ENCODE results near the gene TMEM255A. TPM values are rescaled to one million over a fixed set of nuclear protein-coding genes. Genes with fewer than 3 reads are reported as not detected.

TMEM255A gene
- total RNA-seq = 0.35 TPM in 1 of 2 replicates, not detected in the other

GRCh38 chrX:120310861-120311726 lies at the start of gene TMEM255A:
TSS of gene TMEM255A (minus strand) at chrX:120311461. CDS start at chrX:120311309, 152 bp downstream.

GRCh38 chrX:120250522-120251271 lies 60.6 kb downstream of the TMEM255A start, which contains the start of gene ZBTB33:
TSS of gene ZBTB33 (plus strand) at chrX:120250812. CDS start at chrX:120253416, 2,604 bp downstream.

Other genes with a start within 250 kb of the TMEM255A start
- gene RHOXF2B, start 233.8 kb downstream of the TMEM255A start, total RNA-seq = not detected in 2 replicates
- not detected in 2 replicates for gene RHOXF1, start 195.5 kb downstream of the TMEM255A start, total RNA-seq
- gene RHOXF2, start 152.8 kb downstream of the TMEM255A start, total RNA-seq = not detected in 2 replicates
- gene ZBTB33, start 60.6 kb downstream of the TMEM255A start, total RNA-seq = 13.4 and 14.5 TPM in 2 replicates
- gene ATP1B4, start 50.6 kb upstream of the TMEM255A start, total RNA-seq = not detected in 2 replicates
- 69.3 and 101 TPM in 2 replicates for gene LAMP2, start 157.8 kb upstream of the TMEM255A start, total RNA-seq
- gene CUL4B, start 249.5 kb upstream of the TMEM255A start, total RNA-seq = 21.9 and 26.9 TPM in 2 replicates

All from airway epithelial cell (primary cell).